A549 (cell line): ENCODE measurements around the gene PCOLCE2. TPM values are rescaled to one million over a fixed set of nuclear protein-coding genes. Genes with fewer than 3 reads are reported as not detected.

ENCODE experiments used
- ATAC-seq, 2 experiments: fragments of 200-7000 bp in 1 of 2; fragments of >200 bp in 1 of 2; cut with Nextera tagmentation in 1 of 2; cut with Tn5 transposase in 1 of 2; 3 replicates each; pipeline versions ENCODE4 v1.8.0 to v1.9.1; 2018 to 2020; ENCODE audit warnings: mild to moderate bottlenecking in 1 of 2, moderate library complexity in 1 of 2
- CTCF ChIA-PET: fragments of 300-600 bp; sonication (Branson Sonifier 250); formaldehyde crosslinking; extraction: SDS; loops from one replicate; lab custom pipeline; 2021; ENCODE audit warnings: antibody characterized with exemption, inconsistent platforms; lab: Yijun Ruan, JAX
- POLR2A ChIA-PET: fragments of 350-600 bp; formaldehyde crosslinking; extraction: SDS; loops from one replicate; lab custom pipeline; 2021; ENCODE audit warnings: antibody characterized with exemption, inconsistent platforms; lab: Yijun Ruan, JAX
- DNase-seq, 2 experiments: peaks; one replicate each; pipeline versions ENCODE4 v3.0.0 to v3.0.0-alpha.2; 2011 to 2016; ENCODE audit warnings: low read depth in 1 of 2, low spot score in 1 of 2
- FAIRE-seq: peaks from 2 replicates; lab custom pipeline; 2011; peaks lifted over from hg19 to GRCh38; lab: Jason Lieb, UNC
- H3K27ac ChIP-seq, 2 experiments: fragments of >200 bp; sonication (Bioruptor Twin); formaldehyde crosslinking; 3 replicates each; pipeline ENCODE4 v1.5.1; 2016 to 2017
- H3K4me1 ChIP-seq: fragments of >200 bp; sonication (Bioruptor Twin); formaldehyde crosslinking; 3 replicates; pipeline ENCODE4 v1.6.1; 2016
- H3K4me2 ChIP-seq: fragments of >200 bp; sonication (Bioruptor Twin); formaldehyde crosslinking; 3 replicates; pipeline ENCODE4 v1.6.1; 2016
- H3K4me3 ChIP-seq: fragments of >200 bp; sonication (Bioruptor Twin); formaldehyde crosslinking; 3 replicates; pipeline ENCODE4 v1.5.1; 2016
- H3K9me3 ChIP-seq: fragments of >200 bp; sonication (Bioruptor Twin); formaldehyde crosslinking; 3 replicates; pipeline ENCODE4 v1.6.1; 2016
- ATOH8 ChIP-seq: fragments of 250-450 bp; sonication (Bioruptor Pico); IDR thresholded peaks from 2 replicates; pipeline ENCODE4 v1.5.0; 2020; ENCODE audit warnings: low read depth, mild to moderate bottlenecking, moderate library complexity
- EP300 ChIP-seq, 2 experiments: fragments of >200 bp; sonication (Bioruptor Twin); formaldehyde crosslinking; IDR thresholded peaks; 2 replicates in 1 of 2; 3 replicates in 1 of 2; pipeline ENCODE4 v1.6.1; 2016 to 2017
- JUN ChIP-seq, 2 experiments: fragments of >200 bp; sonication (Bioruptor Twin); formaldehyde crosslinking; IDR thresholded peaks; 2 replicates in 1 of 2; 3 replicates in 1 of 2; pipeline ENCODE4 v1.6.1; 2016 to 2017
- JUNB ChIP-seq: fragments of >200 bp; sonication (Bioruptor Twin); formaldehyde crosslinking; IDR thresholded peaks from 2 replicates; pipeline ENCODE4 v1.6.1; 2016
- MAFK ChIP-seq: fragments of 450-650 bp; IDR thresholded peaks from 2 replicates; pipeline ENCODE4 v1.6.1; 2014; ENCODE audit not compliant: partially characterized antibody
- NFE2L2 ChIP-seq: fragments of 150-350 bp; conservative IDR thresholded peaks from 2 replicates; pipeline ENCODE4 v1.6.1; 2014; ENCODE audit warnings: low read length
- polyA plus RNA-seq, 4 experiments: library from polyadenylated mRNA; depleted of rRNA in 3 of 4; stranded (reverse); fragments of >200 nt; fragmentation: RNase III in 1 of 4; extraction: RNeasy Plus Mini Kit Qiagen cat#74134 plus additional on column Dnase treatment in 1 of 4; gene quantifications; 2 replicates in 3 of 4; 3 replicates in 1 of 4; pipeline ENCODE4 v1.2.3, GENCODE V29; 2011 to 2017
- small RNA-seq, 6 experiments: library from RNA; depleted of rRNA; stranded (forward); fragments of <200 nt; gene quantifications; one replicate each; pipeline ENCODE3, GENCODE V24; 2012

PCOLCE2 gene
- polyA plus RNA-seq, 2 of the 4 experiments (the other 2 are of a cell fraction) = 41.0 to 43.9 TPM

- no peak for DNase-seq
- Histone ChIP-seq H3K9me3 (peaks cover 11% of the 10 kb centered on the region; the same call in 1 of the 3 replicates), H3K4me1 (no peaks in the 10 kb centered on the region), H3K4me2 (no peak overlapping the region), H3K27ac (no peak overlapping the region), H3K4me3 (no peak overlapping the region)
- no peak for TF ChIP-seq EP300 (IDR thresholded peaks at IDR 0.05)
- peak; percentile 4 for TF ChIP-seq MAFK
- TF ChIP-seq ATOH8 (CRISPR knock-in tag) = no peak
- no peak for TF ChIP-seq JUN (IDR thresholded peaks at IDR 0.05)
- no peak for TF ChIP-seq NFE2L2
- TF ChIP-seq JUNB = no peak
- ChIA-PET CTCF (interaction anchor here (1.3 kb wide), 1 partner anchor 60 kb away, joined by 4 read pairs; no protein-coding TSS in a partner anchor), POLR2A (no interaction called here)
- no peak for ATAC-seq
- peak; percentile 32 for FAIRE-seq
Measured at GRCh38 chr3:142768338-142768737, 120.5 kb downstream of the PCOLCE2 start.

Small RNA genes within 50 kb of the gene (small RNA-seq; reads per million reads assigned to genes)
- 0 reads per million in 6 experiments for gene RNU7-47P

Other genes with a start within 250 kb of the PCOLCE2 start
- 26.1 and 32.2 TPM in 2 replicates for gene TRPC1, start 165.0 kb downstream of the PCOLCE2 start, polyA plus RNA-seq (2011; rRNA removed)
- gene TRPC1, start 165.0 kb downstream of the PCOLCE2 start, polyA plus RNA-seq (2017; fragmentation: RNase III; extraction: RNeasy Plus Mini Kit Qiagen cat#74134 plus additional on column Dnase treatment) = 10.1 to 11.8 TPM (median 10.3 TPM) in 3 replicates
- gene PAQR9, start 74.6 kb upstream of the PCOLCE2 start, polyA plus RNA-seq (2011; rRNA removed) = 3.0 TPM in 2 replicates
- 2.8 to 3.1 TPM (median 3.0 TPM) in 3 replicates for gene PAQR9, start 74.6 kb upstream of the PCOLCE2 start, polyA plus RNA-seq (2017; fragmentation: RNase III; extraction: RNeasy Plus Mini Kit Qiagen cat#74134 plus additional on column Dnase treatment)
- gene U2SURP, start 112.5 kb upstream of the PCOLCE2 start, polyA plus RNA-seq (2011; rRNA removed) = 109 and 166 TPM in 2 replicates
- 87.8 to 104 TPM (median 90.1 TPM) in 3 replicates for gene U2SURP, start 112.5 kb upstream of the PCOLCE2 start, polyA plus RNA-seq (2017; fragmentation: RNase III; extraction: RNeasy Plus Mini Kit Qiagen cat#74134 plus additional on column Dnase treatment)
- gene CHST2, start 230.7 kb upstream of the PCOLCE2 start, polyA plus RNA-seq (2011; rRNA removed) = 0.04 and 0.08 TPM in 2 replicates
- 0.17 to 0.28 TPM (median 0.26 TPM) in 3 replicates for gene CHST2, start 230.7 kb upstream of the PCOLCE2 start, polyA plus RNA-seq (2017; fragmentation: RNase III; extraction: RNeasy Plus Mini Kit Qiagen cat#74134 plus additional on column Dnase treatment)